Left renal cortex interstitium (tissue), 4 donors: ENCODE data around the gene PFDN1. TPM values are rescaled to one million over a fixed set of nuclear protein-coding genes. Genes with fewer than 3 reads are reported as not detected.

Source experiments
- DNase-seq, 4 donors: peaks; one replicate each; pipeline ENCODE4 v3.0.0-alpha.2; 2013; ENCODE audit warnings: low read depth in 4 of 4, low spot score in 2 of 4, missing footprints in 1 of 4
- polyA plus RNA-seq, 4 donors: library from polyadenylated mRNA; unstranded; fragments of 120-200 nt; gene quantifications; one replicate each; pipeline ENCODE4 v1.2.1, GENCODE V29; 2013; ENCODE audit not compliant: insufficient read length in 4 of 4

Gene PFDN1
- polyA plus RNA-seq, 4 donors, result 93.3 to 122 (median 104) TPM

DNA sequence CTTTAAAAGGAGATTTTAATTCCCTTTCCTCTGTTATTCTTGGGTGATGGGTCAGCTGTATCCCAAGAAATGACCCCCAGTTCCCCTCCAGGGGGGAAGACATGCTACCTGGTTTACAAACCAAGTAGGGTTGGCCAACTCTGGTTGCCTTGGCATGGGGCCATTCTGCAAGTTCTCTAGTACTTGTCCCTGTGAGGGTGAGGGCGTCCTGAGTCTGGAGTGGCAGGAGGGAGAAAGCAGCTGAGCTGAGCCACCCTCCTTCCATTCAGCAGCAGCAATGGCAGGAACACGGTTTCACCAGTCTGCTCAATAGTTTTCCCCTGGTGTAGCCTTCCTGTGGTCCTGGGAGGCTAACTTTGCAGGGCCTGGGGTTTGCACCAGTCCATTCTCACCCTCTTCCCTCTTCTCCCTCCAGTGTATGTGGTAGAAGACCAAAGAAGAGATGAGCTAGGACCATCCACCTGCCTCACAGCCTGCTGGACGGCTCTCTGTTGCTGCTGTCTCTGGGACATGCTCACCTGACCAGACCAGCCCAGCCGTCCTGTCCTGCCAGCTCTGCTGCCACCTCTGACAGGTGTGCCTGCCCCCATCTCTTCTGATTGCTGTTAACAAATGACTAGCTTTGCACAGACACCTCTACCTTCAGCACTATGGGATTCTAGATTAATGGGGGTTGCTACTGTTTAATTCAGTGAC, 59.9 kb downstream of the PFDN1 start:
- no peak for DNase-seq

DNA sequence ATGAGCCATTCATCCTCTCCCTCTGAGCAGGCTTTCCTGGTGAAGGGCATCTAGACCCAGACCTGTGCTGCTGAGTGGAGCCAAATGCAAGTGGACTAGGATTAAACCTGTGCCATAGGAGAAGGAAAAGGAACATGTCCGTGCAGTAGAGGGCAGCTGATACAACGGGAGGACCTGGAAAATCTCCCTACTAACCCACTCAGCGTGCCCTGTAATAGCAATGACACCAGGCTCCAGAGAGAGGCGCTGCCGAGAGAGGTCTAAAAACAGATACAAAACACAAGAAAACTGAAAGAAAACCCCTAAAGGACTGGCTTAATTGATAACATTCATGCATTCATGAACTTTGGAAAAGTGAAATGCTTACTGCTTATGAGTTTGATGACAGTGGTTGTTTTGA, 60.8 kb downstream of the PFDN1 start:
- DNase-seq, result no peak

GRCh38 chr5:140240987-140241706, 61.8 kb downstream of the PFDN1 start:
- peak in 3 of 4 donors; percentile 50 to 72 (median 65) for DNase-seq

- DNase-seq, result peak in 1 of 4 donors; percentile 55
Measured at GRCh38 chr5:140239939-140240700, 62.8 kb downstream of the PFDN1 start.

- DNase-seq, result no peak
Measured at GRCh38 chr5:140239461-140239860, 63.4 kb downstream of the PFDN1 start.

DNA sequence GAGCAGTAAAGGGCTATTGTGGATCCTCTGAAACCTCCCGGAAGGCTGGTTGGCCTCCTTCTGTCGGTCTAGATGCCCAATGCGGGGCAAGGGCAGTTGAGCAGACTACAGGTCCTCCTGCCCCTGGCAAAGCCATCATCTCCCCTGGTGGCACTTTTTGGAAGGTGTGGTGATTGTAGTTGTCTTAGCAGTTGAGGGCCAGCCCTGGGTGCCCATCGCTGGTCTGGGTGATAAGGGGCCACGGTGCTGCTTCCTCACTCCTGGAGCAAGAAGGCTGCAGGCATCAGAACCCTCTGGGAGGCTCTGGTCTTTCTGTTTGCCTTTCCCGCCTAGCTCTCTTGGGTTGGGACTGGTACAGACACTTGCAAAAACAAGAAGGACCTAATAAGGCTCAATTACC, 64.1 kb downstream of the PFDN1 start:
- DNase-seq, result no peak

DNA sequence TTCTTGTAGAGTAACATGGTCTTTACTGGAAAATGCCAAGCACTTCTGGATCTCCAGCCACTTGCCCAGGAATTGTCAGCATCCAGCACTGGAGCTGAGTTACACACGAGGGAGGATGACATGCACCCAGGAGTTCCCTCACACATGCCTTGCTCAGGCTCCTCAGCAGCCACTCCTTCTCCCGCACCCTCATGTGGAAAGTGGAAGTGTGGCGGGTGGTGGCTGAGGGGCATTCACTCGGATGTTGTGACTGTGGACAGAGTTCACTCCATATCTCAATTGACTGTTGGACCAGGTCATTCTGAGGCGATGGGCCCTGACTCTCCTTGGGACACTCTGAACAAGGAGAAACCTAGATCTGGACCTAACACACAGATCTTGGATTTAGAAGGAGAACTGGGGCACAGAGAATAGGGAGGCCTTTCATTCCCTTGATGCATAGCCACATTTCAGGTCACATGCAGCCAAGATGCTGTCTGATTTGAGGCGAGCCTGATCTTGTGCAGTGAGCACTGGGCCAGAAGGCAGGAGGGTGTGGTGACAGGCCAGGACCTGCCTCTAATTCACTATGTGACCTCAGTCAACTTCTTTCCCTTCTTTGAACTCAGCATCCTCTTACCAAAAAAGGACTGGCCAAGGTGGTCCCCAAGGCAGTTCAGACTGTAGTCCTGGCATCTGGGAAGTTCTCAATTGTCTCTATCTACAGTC, 65.9 kb downstream of the PFDN1 start:
- no peak for DNase-seq

GRCh38 chr5:140235791-140236551, 66.9 kb downstream of the PFDN1 start:
- DNase-seq, result no peak

DNA sequence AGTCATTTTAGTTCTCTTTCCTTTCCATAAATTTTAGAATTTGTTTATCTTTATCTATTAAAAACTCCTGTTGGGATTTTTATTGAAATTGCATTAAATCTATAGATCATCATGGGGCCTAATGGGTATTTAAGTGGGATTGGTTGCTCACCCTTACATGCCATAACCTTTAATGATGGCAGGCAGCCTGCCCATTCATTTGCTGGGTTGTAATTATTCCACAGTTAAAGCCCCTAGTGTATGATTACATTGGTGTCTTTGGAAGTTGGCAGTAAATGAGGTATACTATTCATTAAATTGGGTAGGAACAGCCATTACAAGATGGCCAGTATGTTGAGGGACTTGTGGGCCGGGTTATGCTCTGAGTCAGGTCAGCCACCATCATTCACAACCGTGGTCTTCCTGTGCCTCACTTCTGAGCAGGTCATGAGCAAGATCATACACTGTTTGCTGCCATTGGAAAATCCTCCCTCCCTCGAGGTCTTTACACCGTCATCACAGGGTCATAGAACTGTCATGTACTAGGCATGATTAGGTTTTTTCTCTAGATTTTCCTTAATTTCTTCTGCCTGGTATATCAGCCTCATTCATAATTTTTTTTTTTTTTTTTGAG, 68.4 kb downstream of the PFDN1 start:
- no peak for DNase-seq

DNA sequence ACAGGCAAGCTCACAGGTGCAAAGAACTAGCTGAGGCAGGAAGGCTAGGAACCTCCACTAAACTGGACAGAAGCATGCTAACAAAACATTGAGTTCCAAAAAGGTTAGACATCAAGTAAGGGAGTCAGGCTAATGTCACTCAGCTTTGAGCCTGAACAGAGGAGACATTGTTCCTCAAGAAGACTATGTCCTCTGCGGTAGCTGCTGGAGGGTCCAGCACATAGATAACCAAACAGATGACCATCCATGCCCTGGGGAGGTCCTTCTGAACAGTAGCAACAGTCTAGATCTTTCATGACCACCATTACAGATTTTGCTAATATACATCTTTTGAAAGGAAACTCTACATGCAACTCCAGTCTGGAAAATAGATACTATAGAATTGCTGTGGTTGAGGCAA, 70.2 kb downstream of the PFDN1 start:
- no peak for DNase-seq

DNA sequence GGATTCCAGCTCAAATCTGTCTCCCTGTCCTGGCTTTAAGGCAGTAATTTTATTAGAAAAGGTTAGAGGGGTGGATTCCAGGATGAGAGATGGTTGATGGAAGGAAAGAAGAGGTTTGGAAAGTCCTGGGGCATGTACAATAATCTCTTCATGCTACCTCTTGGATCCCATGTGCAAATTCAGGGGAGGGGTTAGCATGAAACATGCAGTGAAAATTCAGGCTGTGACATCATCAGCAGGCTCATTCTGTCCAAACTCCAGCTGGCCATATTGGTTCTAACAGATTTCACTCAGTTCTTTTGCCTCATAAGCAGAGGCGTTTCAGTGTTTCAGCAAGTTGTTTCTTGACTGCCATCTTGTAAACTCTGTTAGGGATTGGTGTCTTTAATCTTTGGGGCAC, 72.5 kb downstream of the PFDN1 start:
- DNase-seq, result no peak

DNA sequence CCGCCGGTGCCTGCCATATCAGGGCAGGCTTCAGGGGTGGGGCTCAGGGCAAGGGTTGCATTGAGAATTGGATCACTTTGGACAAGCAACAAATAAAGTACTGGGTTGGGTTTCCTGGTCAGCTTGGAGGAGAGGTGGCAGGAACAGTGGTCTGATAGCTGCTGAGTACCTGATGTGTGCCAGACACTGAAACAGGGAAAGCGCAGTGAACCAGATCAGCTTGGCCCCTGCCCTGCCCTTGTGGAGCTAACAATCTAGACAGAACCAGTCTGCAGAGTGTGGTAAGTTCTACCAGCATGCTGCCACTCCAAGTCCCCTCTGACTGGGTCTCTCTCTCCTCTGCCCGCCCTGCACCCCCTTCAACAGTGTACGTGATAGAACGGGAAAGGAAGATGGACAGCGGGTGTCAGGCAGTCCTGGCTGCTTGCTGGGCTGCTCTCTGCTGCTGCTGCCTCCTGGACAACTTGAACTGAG, 74.5 kb downstream of the PFDN1 start:
- DNase-seq, result no peak

- no peak for DNase-seq
Measured at GRCh38 chr5:140227046-140227445, 75.9 kb downstream of the PFDN1 start.

DNA sequence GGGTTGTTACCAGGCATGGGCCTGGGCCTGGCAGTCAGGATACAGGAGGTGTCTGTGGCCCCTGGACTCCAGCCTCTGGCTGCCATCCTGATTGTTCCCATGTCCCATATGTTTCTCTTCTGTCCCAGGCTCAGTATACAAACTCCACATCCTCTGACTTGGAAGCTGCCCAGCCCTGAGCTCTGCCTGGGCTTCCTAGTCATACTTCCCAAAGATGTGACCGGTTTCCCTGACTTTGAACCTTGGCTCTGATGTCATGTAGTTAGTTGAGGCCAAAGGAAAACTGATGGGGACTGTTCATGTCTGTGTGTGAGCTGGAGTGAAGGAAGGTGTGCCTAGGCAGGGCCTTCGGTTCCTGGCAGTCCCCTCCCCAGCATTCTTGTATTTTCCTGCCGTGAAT, 77.5 kb downstream of the PFDN1 start:
- DNase-seq, result no peak

DNA sequence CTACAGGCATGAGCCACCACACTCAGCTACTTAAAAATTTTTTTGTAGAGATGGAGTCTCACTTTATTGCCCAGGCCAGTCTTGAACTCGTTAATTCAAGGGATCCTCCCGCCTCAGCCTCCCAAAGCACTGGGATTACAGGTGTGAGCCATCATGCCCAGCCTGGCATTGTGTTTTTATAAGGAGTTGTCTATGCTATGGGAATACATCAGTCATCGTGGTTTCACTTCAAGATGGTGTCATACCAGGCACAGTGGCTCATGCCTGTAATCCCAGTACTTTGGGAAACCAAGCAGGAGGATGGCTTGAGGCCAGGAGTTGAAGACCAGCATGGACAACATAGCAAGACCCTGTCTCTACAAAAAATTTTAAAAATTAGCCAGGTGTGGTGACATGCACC, 78.2 kb downstream of the PFDN1 start:
- no peak for DNase-seq

- DNase-seq, result no peak
Measured at GRCh38 chr5:140223567-140223966, 79.3 kb downstream of the PFDN1 start.

DNA sequence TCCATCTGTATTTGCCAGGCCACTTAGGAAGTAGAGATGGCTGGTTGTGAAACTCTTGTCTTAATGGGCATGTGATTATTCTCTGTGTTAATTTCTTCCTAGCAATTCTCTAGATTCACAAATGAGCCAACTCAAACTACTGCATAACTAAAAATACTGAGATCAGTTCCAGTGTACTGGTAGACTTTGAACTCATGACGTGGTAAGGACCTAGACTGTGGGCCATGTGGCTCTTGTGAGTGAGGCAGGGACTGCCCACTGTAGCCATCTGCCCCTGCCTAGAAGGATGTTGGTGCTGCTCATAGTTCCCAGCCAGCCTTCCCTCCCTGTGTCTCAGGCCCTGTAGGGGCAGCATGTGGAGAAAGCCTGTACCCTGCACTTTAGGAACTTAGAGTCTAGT, 80.5 kb downstream of the PFDN1 start:
- DNase-seq, result no peak

GRCh38 chr5:140221697-140222223, 81.1 kb downstream of the PFDN1 start:
- DNase-seq, result no peak

DNA sequence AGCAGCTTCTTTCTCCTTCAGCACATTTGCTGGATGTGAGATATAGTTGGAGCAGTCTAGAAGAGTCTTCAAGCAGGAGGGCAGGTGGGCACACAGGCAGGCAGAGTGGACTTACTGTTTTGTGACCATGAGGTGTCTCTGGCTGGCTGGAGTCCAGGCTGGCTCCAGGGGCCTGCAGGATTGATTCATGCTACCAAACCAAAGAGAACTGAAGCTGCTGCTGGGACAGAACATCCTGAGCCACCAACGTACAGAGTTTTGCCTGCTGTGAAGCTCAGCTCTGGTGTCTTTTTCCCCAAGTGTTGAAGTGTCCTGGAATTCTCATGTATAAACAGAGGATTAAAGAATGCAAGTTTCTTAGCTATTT, 82.2 kb downstream of the PFDN1 start:
- no peak for DNase-seq
